ENCODE data around the gene EIF4B. TPM values are rescaled to one million over a fixed set of nuclear protein-coding genes. Genes with fewer than 3 reads are reported as not detected.

The EIF4B gene
- total and polyA plus RNA-seq, 12 donors, result 77.1 to 800 (median 557) TPM

GRCh38 chr12:53060721-53061276 is 54.5 kb downstream of the EIF4B start:
- Histone ChIP-seq H3K36me3 (replicated peaks in 1 of 2) (peaks cover 0 to 95% of the 10 kb centered on the region in 2 donors), H3K27me3 (no peaks in the 10 kb centered on the region), H3K4me1 (replicated peaks in 1 of 2) (peaks cover 13 to 39% of the 10 kb centered on the region in 2 donors), H3K4me3 (no peak overlapping the region), H3K27ac (peak overlapping the region in 3 of 5 donors; percentile 55 to 88 (median 73)), H3K9me3 (replicated peaks in 1 of 3) (no peaks in the 10 kb centered on the region)
- TF ChIP-seq CTCF (IDR thresholded peaks at IDR 0.05) (no peak), POLR2A (IDR thresholded peaks at IDR 0.05) (no peak)
- 57 to 77% (median 66%) methylated on average over 9 to 18 of the region's 18 CpGs for WGBS, 4 donors
- DNase-seq, result peak in 6 of 7 donors; percentile 19 to 68 (median 40)
- intact Hi-C loops (cut with DNase I), result loop anchor here in 1 of 2 donors (10.0 kb wide), 1 partner anchor 134 kb away; no protein-coding TSS in a partner anchor

GRCh38 chr12:53061404-53062010 is 55.3 kb downstream of the EIF4B start:
- peak in 6 of 7 donors; percentile 55 to 81 (median 64) for DNase-seq
- Histone ChIP-seq H3K27ac (peak overlapping the region in 3 of 5 donors; percentile 43 to 88 (median 73)), H3K4me1 (replicated peaks in 1 of 2) (peaks cover 13 to 44% of the 10 kb centered on the region in 2 donors), H3K9me3 (replicated peaks in 1 of 3) (no peaks in the 10 kb centered on the region), H3K27me3 (no peaks in the 10 kb centered on the region), H3K4me3 (no peak overlapping the region), H3K36me3 (replicated peaks in 1 of 2) (peaks cover 0 to 88% of the 10 kb centered on the region in 2 donors)
- 51 to 78% (median 66%) methylated on average over 4 to 5 of the region's 5 CpGs for WGBS, 4 donors
- intact Hi-C loops (cut with DNase I), result loop anchor here in 1 of 2 donors (10.0 kb wide), 1 partner anchor 133 kb away; no protein-coding TSS in a partner anchor
- TF ChIP-seq CTCF (IDR thresholded peaks at IDR 0.05) (peak in 5 of 6 experiments; percentile 18 to 30 (median 25)), POLR2A (IDR thresholded peaks at IDR 0.05) (no peak)

GRCh38 chr12:53062011-53062961 is 56.0 kb downstream of the EIF4B start:
- Histone ChIP-seq H3K4me1 (replicated peaks in 1 of 2) (peaks cover 13 to 46% of the 10 kb centered on the region in 2 donors), H3K27ac (peak overlapping the region in 3 of 5 donors; percentile 43 to 88 (median 73)), H3K27me3 (no peaks in the 10 kb centered on the region), H3K4me3 (no peak overlapping the region), H3K9me3 (replicated peaks in 1 of 3) (no peaks in the 10 kb centered on the region), H3K36me3 (replicated peaks in 1 of 2) (peaks cover 0 to 81% of the 10 kb centered on the region in 2 donors)
- DNase-seq, result peak in 4 of 7 donors; percentile 4 to 52 (median 24)
- WGBS, 4 donors, result 73 to 78% (median 76%) methylated on average over 16 to 20 of the region's 20 CpGs
- intact Hi-C loops (cut with DNase I), result loop anchor here in 1 of 2 donors (10.0 kb wide), 1 partner anchor 133 kb away; no protein-coding TSS in a partner anchor
- TF ChIP-seq CTCF (IDR thresholded peaks at IDR 0.05) (no peak), POLR2A (IDR thresholded peaks at IDR 0.05) (no peak)

All from adrenal gland (tissue), 12 donors.